BLaER1 treated with 17β-estradiol and CSF1 and Interleukin-3, amounts not matched to agents 10 nM and 100 nM (cell line): ENCODE data around the gene PACSIN3.
"Not testable (repeated sequence)": the region's sequence is repeated elsewhere in the genome, so short reads cannot be mapped to it uniquely, and the experiment has no call there.

ENCODE experiments used
- H3K27ac ChIP-seq, 11 experiments: shearing (Covaris generic); formaldehyde crosslinking; 2 replicates each; pipeline ENCODE4 v1.8.1; 2022
- H3K27me3 ChIP-seq, 11 experiments: shearing (Covaris generic); formaldehyde crosslinking; 2 replicates each; pipeline ENCODE4 v1.8.1; 2022
- H3K36me3 ChIP-seq, 11 experiments: shearing (Covaris generic); formaldehyde crosslinking; 2 replicates each; pipeline ENCODE4 v1.8.1; 2022
- H3K4me1 ChIP-seq, 10 experiments: shearing (Covaris generic); formaldehyde crosslinking; 2 replicates each; pipeline ENCODE4 v1.8.1; 2022
- H3K4me2 ChIP-seq, 11 experiments: shearing (Covaris generic); formaldehyde crosslinking; 2 replicates each; pipeline ENCODE4 v1.8.1; 2022
- H3K4me3 ChIP-seq, 10 experiments: shearing (Covaris generic); formaldehyde crosslinking; 2 replicates each; pipeline ENCODE4 v1.8.1; 2022
- H3K9ac ChIP-seq, 11 experiments: shearing (Covaris generic); formaldehyde crosslinking; 2 replicates each; pipeline ENCODE4 v1.8.1; 2022
- H3K9me3 ChIP-seq, 11 experiments: shearing (Covaris generic); formaldehyde crosslinking; replicated peaks in 1 of 11; 2 replicates each; pipeline ENCODE4 v1.8.1; 2022
- H4K20me1 ChIP-seq, 11 experiments: shearing (Covaris generic); formaldehyde crosslinking; 2 replicates each; pipeline ENCODE4 v1.8.1; 2022
- Cebpa-rat ChIP-seq, 11 experiments: shearing (Covaris generic); IDR thresholded peaks; 2 replicates each; pipeline ENCODE4 v1.8.1; 2022

PACSIN3 gene

DNA sequence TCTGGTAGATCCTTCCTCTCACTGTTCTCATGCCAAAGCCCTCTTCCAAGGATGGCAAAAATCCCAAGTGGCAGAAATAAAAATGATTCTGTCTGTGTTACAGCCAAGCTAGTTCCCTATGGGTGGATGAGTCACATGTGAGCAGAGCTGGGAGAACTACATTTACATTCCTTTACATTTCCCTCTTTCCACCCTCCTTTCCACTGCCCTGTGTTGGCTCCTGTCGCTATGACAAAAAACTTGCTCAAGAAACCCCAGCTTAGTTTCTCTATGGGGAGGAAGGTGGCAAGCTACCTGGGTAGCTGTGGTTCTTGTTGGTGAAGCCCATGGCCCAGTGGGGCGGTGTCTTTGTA, 18.4 kb upstream of the PACSIN3 start:
- no peak for TF ChIP-seq Cebpa-rat (IDR thresholded peaks at IDR 0.05)
- Histone ChIP-seq H3K27me3 (no peaks in the 10 kb centered on the region), H3K4me3 (no peak overlapping the region), H3K9me3 (no peaks in the 10 kb centered on the region), H4K20me1 (no peaks in the 10 kb centered on the region), H3K27ac (no peak overlapping the region), H3K4me2 (peak overlapping the region in 2 of 11 experiments; percentile 7 to 19; a peak in 1 of 22 replicates), H3K4me1 (peaks cover 0 to 9% (median 0%) of the 10 kb centered on the region in 10 experiments; a peak in 3 of 20 replicates), H3K9ac (no peak overlapping the region), H3K36me3 (no peaks in the 10 kb centered on the region)

GRCh38 chr11:47202576-47202975, 16.3 kb upstream of the PACSIN3 start:
- Histone ChIP-seq H3K27me3 (no peaks in the 10 kb centered on the region), H3K9me3 (no peaks in the 10 kb centered on the region), H3K9ac (no peak overlapping the region), H3K27ac (no peak overlapping the region), H3K4me2 (no peak overlapping the region), H3K36me3 (no peaks in the 10 kb centered on the region), H4K20me1 (no peaks in the 10 kb centered on the region), H3K4me3 (no peak overlapping the region), H3K4me1 (peaks cover 0 to 9% (median 0%) of the 10 kb centered on the region in 10 experiments; a peak in 3 of 20 replicates)
- TF ChIP-seq Cebpa-rat (IDR thresholded peaks at IDR 0.05) = no peak

DNA sequence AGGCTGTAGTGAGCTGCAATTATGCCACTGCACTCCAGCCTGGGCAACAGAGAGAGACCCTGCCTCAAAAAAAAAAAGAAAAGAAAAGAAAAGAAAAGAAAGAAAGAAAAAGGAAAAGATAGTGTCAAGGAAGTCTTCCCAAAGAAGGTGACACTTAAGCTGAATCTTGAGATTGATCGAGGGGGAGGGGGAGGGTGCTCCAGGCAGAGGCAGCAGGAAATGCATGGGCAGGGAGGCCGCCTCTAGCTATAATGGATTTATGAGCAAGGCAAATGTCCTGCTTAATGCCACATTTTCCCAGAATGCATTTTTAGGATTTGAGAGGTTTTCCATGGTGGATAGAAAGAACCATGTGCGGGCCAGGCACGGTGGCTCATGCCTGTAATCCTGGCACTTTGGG, 14.8 kb upstream of the PACSIN3 start:
- Histone ChIP-seq H3K9ac (no peak overlapping the region), H3K36me3 (no peaks in the 10 kb centered on the region), H3K9me3 (no peaks in the 10 kb centered on the region), H3K4me3 (no peak overlapping the region), H3K27ac (no peak overlapping the region), H3K27me3 (no peaks in the 10 kb centered on the region), H3K4me1 (peaks cover 0 to 9% (median 0%) of the 10 kb centered on the region in 10 experiments; a peak in 3 of 20 replicates), H3K4me2 (no peak overlapping the region), H4K20me1 (no peaks in the 10 kb centered on the region)
- no peak for TF ChIP-seq Cebpa-rat (IDR thresholded peaks at IDR 0.05)

- H3K27me3 ChIP-seq, H4K20me1 ChIP-seq, H3K9me3 ChIP-seq, H3K9ac ChIP-seq, H3K36me3 ChIP-seq, H3K4me1 ChIP-seq, H3K27ac ChIP-seq, H3K4me2 ChIP-seq, H3K4me3 ChIP-seq: not testable (repeated sequence)
Observed at GRCh38 chr11:47198161-47198560, 11.9 kb upstream of the PACSIN3 start.

DNA sequence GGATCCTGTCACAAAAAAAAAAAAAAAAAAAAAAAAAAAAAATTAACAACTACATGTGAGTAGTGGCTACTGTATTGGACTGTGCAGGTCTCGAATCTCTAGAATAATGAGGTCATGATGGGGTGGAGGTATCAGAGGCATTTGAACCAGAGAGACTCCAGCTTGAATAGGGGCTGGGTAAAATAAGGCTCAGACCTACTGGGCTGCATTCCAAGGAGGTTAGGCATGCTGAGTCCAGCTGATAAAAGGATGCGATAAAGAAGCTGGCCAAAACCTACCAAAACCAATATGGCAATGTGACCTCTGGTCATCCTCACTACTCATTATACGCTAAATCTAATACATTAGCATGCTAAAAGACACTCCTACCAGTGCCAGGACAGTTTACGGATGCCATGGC, 5.9 kb upstream of the PACSIN3 start:
- no peaks in the 10 kb centered on the region for H4K20me1 ChIP-seq
- no peak overlapping the region for H3K4me2 ChIP-seq
- H3K9ac ChIP-seq = no peak overlapping the region
- TF ChIP-seq Cebpa-rat (IDR thresholded peaks at IDR 0.05) = no peak
- peaks cover 0 to 22% (median 15%) of the 10 kb centered on the region in 10 experiments; a peak in 18 of 20 replicates for H3K4me1 ChIP-seq
- H3K36me3 ChIP-seq = no peaks in the 10 kb centered on the region
- no peak overlapping the region for H3K4me3 ChIP-seq
- H3K27ac ChIP-seq = no peak overlapping the region
- H3K27me3 ChIP-seq = peaks cover 0 to 5% (median 0%) of the 10 kb centered on the region in 11 experiments; a peak in 3 of 22 replicates
- no peaks in the 10 kb centered on the region for H3K9me3 ChIP-seq

DNA sequence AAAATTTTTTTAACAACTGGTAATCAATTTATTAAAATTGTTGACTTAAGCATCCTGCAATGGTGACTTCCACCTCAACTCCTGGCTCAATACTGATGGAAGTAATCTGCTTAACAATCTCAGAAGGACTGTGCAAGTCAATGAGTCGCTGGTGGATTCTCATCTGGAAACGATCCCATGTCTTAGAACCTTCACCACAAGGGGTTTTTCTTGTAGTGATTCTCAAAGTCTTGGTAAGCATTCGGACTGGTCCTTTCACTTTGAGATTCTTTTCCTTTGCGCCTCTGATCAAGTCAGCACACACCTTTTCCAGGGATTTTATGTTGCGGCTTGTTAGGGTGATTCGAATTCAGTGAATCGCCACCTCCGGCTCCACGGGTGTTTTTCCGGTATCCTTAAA, 4.9 kb upstream of the PACSIN3 start:
- H3K4me3 ChIP-seq, H3K36me3 ChIP-seq, H4K20me1 ChIP-seq, H3K9me3 ChIP-seq, H3K9ac ChIP-seq, H3K27ac ChIP-seq, H3K4me2 ChIP-seq, H3K27me3 ChIP-seq: not testable (repeated sequence)
- H3K4me1 ChIP-seq = peaks cover 4 to 28% (median 22%) of the 10 kb centered on the region in 10 experiments; a peak in 19 of 20 replicates

GRCh38 chr11:47189100-47189834, 3.0 kb upstream of the PACSIN3 start:
- Histone ChIP-seq H3K27me3 (peaks cover 0 to 7% (median 0%) of the 10 kb centered on the region in 11 experiments; a peak in 3 of 22 replicates), H3K27ac (no peak overlapping the region), H3K36me3 (no peaks in the 10 kb centered on the region), H4K20me1 (peaks cover 0 to 11% (median 0%) of the 10 kb centered on the region in 11 experiments; a peak in 6 of 22 replicates), H3K4me1 (peaks cover 20 to 44% (median 40%) of the 10 kb centered on the region in 10 experiments), H3K4me2 (peak overlapping the region in 1 of 11 experiments; percentile 99; a peak in 1 of 22 replicates), H3K9me3 (no peaks in the 10 kb centered on the region), H3K9ac (no peak overlapping the region), H3K4me3 (no peak overlapping the region)
- TF ChIP-seq Cebpa-rat (IDR thresholded peaks at IDR 0.05) = no peak

GRCh38 chr11:47188259-47188658, 2.0 kb upstream of the PACSIN3 start:
- peak overlapping the region in 5 of 11 experiments; percentile 74 to 91 (median 88); a peak in 6 of 22 replicates for H3K9ac ChIP-seq

DNA sequence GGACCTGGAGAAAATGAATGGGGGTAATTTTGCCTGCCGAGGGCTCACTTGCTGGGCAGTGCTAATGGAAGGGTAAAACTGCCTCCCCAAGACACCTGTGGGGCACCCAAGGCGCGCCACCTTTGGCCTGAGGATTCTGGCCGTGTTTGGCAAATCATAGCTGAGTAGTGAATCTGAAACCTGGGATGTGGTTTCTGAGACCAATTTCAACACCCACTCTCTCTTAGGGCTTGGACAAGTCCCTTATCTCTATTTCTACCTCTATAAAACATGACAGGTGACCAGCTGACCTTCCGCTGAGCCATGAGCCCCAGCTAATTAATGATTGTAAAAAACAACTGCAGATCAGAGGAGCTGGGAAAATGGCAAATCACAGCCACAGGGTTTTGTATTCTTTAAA, 1.5 kb upstream of the PACSIN3 start:
- H3K27ac ChIP-seq = peak overlapping the region in 7 of 11 experiments; percentile 44 to 84 (median 82); a peak in 8 of 22 replicates
- H3K9ac ChIP-seq = peak overlapping the region in 10 of 11 experiments; percentile 74 to 91 (median 85); a peak in 19 of 22 replicates
- H3K4me2 ChIP-seq = peak overlapping the region; percentile 80 to 100 (median 97)
- TF ChIP-seq Cebpa-rat (IDR thresholded peaks at IDR 0.05) = no peak
- peaks cover 0 to 22% (median 0%) of the 10 kb centered on the region in 11 experiments; a peak in 7 of 22 replicates for H4K20me1 ChIP-seq
- peak overlapping the region; percentile 64 to 83 (median 76) for H3K4me3 ChIP-seq
- H3K27me3 ChIP-seq = peaks cover 0 to 7% (median 0%) of the 10 kb centered on the region in 11 experiments; a peak in 3 of 22 replicates
- H3K9me3 ChIP-seq = no peaks in the 10 kb centered on the region
- peaks cover 33 to 58% (median 53%) of the 10 kb centered on the region in 10 experiments for H3K4me1 ChIP-seq
- H3K36me3 ChIP-seq = peaks cover 0 to 6% (median 0%) of the 10 kb centered on the region in 11 experiments; a peak in 2 of 22 replicates

More at GRCh38 chr11:47188259-47188658, 2.0 kb upstream of the PACSIN3 start:
- H3K9me3 ChIP-seq = no peaks in the 10 kb centered on the region
- TF ChIP-seq Cebpa-rat (IDR thresholded peaks at IDR 0.05) = no peak
- H3K4me1 ChIP-seq = peaks cover 30 to 54% (median 50%) of the 10 kb centered on the region in 10 experiments
- peaks cover 0 to 3% (median 0%) of the 10 kb centered on the region in 11 experiments; a peak in 1 of 22 replicates for H3K36me3 ChIP-seq
- H3K27ac ChIP-seq = 0 out of 22 replicates have a peak overlapping the region, but pooled peaks of 1 of the 11 experiments have one; percentile 84
- no peak overlapping the region for H3K4me3 ChIP-seq
- H3K4me2 ChIP-seq = peak overlapping the region in 10 of 11 experiments; percentile 80 to 100 (median 98); a peak in 19 of 22 replicates
- peaks cover 0 to 7% (median 0%) of the 10 kb centered on the region in 11 experiments; a peak in 3 of 22 replicates for H3K27me3 ChIP-seq
- peaks cover 0 to 22% (median 0%) of the 10 kb centered on the region in 11 experiments; a peak in 7 of 22 replicates for H4K20me1 ChIP-seq
